NT2/D1 (cell line): ENCODE results near the gene DLG2.

ENCODE experiments used
- YY1 ChIP-seq: IDR thresholded peaks from 2 replicates; pipeline ENCODE4 v1.6.1; 2011; ENCODE audit not compliant: insufficient read length, insufficient read depth
- ZNF274 ChIP-seq: IDR thresholded peaks from 2 replicates; pipeline ENCODE4 v1.6.1; 2011; ENCODE audit warnings: mild to moderate bottlenecking, low read depth, low read length

DNA sequence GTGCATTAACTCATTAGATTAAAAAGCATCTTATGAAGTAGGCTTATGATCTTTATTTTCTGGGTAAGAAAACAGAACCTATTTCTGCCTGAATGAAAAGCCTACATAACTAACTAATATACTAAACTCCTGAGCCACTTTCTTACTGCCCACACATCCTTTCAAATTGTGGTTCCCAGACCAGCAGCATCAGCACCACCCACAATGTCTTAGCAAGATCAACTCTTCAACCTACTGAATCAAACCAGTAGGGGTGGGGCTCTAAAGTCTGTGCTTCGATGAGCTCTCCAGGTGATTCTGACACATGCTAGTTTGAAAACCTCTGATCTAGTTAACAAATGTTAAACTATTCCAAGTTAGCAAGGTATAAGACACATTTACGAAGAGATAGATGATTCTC is 462.4 kb downstream of the DLG2 start:
- TF ChIP-seq ZNF274 (no peak), YY1 (no peak)
